ENCODE data around the gene MBD3.
"Not testable (repeated sequence)": the region's sequence is repeated elsewhere in the genome, so short reads cannot be mapped to it uniquely, and the experiment has no call there.

MBD3 gene

DNA sequence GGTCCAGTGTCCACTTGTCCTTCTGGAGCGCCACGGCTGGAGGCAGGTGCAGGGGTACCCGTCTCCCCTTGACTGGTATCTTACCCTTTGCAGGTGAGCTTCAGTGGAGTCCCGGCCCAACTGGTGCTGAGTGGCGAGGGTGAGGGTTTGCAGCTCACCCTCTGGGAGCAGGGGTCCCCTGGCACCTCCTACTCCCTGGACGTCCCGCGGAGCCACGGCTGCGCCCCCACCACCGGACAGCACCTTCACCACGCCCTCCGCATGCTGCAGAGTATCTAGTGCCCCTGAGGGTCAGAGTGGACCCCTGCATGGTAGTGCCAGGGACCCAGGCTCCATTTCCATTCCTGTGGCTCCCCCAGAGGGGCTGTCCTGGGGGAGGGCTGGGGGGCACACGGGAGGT lies 57.7 kb downstream of the MBD3 start:
- ATAC-seq = no peak

DNA sequence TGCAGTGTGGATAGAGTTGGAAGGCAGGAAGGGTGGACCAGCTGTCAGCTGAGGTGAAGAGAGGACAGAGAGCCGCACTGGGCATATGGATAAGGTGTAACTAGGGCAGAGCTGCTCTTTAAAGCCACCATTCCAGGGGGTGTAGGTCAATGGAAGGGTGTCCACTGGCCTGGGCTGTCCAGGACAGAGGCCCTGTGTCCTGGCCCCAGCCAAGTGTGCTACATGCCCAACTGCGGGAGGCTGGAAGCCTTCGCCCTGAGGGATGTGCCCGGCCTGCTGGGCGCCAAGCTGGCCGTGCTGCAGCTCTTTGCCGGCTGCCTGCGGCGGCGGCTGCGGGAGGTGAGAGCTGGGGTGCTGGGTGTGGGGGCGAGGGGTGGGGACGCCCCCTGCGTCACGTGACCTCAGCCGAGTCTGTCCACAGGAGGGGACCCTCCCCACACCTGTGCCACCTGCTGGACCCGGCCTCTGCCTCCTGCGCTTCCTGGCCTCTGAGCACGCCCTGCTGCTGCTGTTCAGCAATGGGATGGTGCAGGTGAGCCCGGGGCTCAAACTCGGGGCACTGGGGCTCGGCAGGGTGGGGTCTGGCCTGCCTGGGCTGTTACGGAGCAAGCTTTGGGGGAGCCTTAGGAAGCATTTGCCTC lies 59.0 kb downstream of the MBD3 start:
- no peak for ATAC-seq

DNA sequence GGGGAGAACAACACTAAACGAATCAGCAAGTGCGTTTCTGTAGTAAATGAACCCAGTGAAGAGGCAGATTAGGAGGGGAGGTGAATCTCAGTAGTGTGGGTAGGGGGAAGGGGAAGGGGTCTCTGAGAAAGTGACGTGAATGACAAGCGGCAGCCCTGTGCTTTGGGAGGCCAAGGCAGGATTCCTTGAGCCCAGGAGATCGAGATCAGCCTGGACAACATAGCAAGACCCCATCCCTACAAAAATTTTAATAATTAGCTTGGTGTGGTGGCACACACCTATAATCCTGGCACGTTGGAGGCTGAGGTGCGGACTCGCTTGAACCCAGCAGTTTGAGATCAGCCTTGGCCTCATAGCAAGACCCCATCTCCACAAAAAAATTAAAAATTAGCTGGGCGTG lies 60.7 kb downstream of the MBD3 start:
- no peak for ATAC-seq

DNA sequence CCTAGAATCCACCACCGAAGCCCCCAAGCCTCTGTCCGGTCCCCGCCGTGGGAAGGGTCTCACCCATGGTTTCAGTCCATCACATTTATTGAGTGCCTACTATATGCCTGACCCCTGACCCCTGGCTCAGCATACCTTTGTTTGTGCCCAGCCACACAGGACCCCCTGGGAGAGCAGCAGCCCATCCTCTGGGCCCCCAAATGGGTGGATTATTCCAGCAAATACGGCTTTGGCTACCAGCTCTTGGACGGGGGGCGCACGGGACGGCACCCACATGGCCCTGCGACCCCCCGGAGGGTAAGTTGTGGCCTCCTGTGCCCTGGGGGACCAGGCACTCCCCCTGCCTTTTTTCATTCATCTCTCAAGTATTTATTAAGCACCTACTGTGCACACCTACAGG lies 61.1 kb downstream of the MBD3 start:
- ATAC-seq = no peak

DNA sequence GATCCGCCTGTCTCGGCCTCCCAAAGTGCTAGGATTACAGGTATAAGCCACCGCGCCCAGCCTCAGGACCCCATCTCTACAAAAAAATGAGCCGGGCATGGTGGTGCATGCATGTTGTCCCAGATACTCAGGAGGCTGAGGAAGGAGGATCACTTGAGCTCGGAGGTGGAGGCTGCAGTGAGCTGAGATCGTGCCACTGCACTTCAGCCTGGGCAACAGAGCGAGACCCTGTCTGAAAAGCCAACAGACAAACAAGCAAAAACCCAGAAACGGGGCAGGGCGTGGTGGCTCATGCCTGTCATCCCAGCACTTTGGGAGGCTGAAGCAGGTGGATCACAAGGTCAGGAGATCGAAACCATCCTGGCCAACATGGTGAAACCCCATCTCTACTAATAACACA lies 61.8 kb downstream of the MBD3 start:
- not testable (repeated sequence) for ATAC-seq

DNA sequence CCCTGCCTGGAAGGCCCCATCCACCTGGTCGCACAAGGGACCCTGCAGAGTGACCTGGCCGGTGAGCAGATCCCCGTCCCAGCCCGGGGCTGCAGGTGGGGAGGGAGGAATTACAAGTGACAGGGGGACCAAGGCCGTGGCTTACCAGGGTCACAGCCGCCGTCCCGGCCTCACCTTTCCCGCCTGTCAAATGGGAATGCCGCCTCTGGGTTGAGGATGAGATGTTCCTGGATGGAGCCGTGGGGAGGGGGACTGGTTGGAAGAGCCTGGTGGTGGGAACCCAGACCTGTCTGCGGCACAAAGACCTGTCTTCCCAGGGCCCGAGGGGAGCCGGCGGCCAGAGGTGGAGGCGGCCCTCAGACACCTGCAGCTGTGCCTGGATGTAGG lies 63.2 kb downstream of the MBD3 start:
- no peak for ATAC-seq

DNA sequence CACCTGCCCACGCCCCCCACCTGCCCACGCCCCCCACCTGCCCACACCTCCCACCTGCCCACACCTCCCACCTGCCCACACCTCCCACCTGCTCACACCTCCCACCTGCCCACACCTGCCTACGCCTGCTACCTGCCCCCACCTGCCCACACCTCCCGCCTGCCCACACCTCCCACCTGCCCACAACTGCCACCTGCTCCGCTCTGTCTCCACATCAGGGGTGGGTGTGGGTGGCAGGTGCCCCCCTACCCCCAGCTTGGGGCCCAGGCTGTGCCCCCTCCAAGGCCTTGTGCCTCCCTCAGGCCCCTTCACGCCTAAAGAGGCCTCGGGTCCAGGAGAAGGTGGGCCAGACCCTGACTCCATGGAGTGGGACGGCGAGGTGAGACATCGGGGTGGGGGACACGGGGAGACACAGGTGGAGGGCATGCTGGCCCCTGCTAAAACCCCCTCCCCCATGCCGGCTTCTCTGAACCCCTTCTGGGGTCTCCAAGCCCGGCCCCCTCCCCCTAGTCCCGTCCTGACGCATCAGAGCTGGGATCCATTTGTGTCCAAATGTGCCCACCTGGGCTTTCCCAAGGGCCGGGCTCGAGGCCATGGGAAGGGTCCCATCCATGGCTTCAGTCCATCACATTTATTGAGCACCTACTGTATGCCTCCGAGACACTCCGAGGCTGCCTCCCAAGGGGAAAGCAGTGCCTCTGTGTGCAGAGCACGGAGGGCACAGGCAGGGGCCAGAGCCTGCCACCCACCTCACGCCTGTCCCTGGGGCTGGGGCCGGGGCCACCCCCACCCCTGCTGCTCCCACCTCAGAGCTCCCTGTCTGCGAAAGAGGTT lies 63.9 kb downstream of the MBD3 start:
- ATAC-seq = no peak

DNA sequence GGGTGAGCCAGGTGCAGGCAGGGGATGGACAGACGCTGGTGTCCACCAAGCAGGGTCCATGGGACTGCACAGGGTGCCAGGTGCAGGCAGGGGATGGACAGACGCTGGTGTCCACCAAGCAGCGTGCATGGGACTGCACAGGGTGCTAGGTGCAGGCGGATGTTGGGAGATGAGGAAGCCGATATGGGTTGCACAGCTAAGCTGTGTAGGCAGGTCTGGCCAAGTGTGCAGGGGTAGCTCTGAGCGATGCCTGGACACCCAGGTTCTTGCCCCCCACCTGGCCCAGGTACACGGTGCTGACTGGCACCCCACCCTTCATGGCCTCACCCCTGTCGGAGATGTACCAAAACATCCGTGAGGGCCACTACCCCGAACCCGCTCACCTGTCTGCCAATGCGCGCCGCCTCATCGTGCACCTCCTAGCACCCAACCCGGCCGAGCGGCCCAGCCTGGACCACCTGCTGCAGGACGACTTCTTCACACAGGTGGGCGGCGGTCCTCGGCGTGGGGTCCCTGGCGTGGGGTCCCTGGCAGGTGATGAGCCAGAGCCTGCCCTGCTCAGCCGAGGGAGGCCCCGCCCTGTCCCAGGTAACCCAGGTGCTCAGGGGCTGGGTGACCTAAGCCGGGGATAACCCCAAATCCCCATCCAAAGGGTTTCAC lies 64.9 kb downstream of the MBD3 start:
- no peak for ATAC-seq

DNA sequence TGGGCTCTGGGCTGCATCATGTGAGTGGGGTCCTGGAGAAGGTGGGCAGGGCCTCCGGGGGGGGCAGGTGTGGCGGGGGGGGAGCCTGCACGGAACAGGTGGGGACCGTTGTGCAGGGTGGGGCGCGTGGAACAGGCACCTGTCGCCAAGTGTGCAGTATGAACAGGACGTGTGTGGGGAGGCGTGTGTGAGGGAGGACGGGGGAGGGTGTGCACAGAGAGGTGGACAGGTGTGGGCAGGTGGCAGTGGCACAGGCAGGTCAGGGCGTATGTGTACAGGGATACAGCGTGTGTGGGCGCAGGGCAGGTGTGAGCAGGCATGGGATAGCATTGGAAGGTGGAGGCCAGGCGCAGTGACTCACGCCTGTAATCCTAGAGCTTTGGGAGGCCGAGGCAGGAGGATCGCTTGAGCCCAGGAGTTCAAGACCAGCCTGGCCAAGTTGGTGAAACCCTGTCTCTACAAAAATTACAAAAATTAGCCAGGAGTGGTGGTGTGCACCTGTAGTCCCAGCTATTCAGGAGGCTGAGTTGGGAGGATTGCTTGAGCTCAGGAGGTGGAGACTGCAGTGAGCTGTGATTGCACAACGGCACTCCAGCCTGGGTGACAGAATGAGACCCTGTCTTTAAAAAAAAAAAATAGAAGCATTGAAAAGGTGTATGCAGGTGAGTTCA lies 65.6 kb downstream of the MBD3 start:
- ATAC-seq = no peak

DNA sequence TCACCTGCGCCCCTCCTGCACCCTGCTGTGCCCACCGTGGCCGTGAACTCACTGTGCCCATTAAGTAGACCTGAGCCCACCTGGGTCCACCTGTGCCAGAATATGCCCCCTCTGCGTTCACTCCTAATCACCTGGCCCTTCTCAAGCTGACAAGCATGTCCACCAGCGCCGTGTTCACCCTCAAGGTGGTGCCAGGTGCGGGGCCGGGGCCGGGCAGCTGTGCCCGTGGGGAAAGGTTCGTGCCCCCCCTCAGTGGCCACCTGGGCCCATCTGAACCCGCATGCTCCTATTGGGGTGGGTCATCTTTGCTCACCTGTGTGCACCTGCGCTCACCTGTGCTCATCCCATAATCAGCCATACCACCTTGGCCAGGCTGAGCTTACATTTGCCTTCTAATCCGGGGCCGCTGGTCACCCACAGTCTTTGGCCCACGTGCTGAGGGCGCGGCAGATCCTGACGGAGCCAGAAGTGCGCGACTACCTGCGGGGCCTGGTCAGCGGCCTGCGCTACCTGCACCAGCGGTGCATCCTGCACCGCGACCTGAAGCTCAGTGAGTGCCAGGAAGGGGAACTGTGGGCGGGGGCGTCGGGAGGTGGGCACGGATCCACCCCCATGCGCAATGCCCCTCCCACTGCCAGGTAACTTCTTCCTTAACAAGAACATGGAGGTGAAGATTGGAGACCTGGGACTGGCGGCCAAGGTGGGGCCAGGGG lies 66.4 kb downstream of the MBD3 start:
- no peak for ATAC-seq

DNA sequence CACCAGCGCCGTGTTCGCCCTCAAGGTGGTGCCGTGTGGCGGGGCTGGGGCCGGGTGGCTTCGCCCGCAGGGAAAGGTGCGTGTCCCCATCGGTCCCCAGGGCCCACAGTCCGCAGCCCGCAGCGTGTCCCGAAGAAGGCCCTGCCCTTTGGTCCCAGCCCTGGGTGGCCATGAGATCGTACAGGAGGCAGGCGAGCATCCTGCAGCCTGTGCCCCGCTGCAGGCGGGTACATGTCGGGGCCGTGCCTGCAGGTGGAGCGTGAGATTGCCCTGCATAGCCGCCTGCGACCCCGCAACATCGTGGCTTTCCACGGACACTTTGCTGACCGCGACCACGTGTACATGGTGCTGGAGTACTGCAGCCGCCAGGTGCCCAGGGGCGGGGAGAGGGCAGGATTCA lies 67.3 kb downstream of the MBD3 start:
- ATAC-seq = no peak

DNA sequence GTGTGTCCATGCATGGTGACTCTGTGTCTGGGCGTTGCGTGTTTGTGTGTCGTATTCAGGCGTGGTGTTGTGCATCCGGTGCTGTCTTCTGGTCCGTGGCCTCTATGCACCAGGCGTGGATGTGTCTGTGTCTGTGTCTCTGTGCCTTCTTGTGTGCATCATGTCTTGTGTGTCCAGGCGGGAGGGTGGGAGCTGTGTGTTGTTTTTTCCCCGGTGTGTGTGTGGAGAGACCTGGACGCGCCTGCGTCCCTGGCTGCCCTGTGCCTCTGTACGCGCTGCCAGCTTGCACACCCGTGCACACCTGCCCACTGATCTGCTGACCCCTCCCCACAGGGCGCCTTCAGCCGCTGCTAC lies 67.7 kb downstream of the MBD3 start:
- no peak for ATAC-seq

DNA sequence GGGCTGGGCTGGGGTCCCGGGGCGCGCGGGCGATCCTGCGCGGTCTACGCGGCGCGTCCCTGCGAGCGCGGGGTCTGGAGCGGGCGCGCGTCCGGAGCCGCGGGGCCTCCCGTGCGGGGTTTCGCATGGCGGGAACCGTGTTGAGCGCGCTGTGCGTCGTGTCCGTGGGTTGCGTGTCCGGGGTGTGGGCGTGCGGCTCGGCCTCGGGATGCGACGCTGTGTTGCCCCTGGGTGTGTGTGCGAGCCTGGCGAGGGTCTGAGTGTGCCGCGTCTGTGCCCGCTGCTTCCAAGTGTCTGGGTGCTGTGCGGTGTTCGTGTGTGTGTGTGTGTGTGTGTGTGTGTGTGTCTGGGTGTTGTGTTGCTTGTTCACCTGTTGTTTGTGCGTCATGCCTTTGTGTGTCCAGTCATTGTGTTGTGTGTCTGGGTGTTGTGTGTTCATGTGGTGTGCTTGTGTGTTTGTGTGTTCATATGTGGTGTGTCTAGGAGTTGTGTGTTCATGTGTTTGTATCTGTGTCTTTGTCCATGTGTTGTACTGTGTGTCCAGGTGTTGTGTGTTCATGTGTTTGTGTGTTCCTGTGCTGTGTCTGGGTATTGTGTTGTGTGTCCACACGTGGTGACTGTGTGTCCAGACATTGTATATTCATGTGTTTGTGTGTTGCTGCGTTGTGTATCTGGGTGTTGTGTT lies 68.2 kb downstream of the MBD3 start:
- no peak for ATAC-seq
